ENCODE data around the gene OR1F1.

GRCh38 chr16:3189869-3190268, 1.9 kb downstream of the OR1F1 start:
- TF ChIP-seq CTCF (IDR thresholded peaks at IDR 0.05 in 4 of 5, conservative IDR thresholded peaks at IDR 0.05 in 1 of 5) = no peak
- TF ChIP-seq POLR2A (IDR thresholded peaks at IDR 0.05) = no peak
